Tibial artery (tissue), 4 donors: ENCODE results near the gene POLR1B.
"Not testable (repeated sequence)": the region's sequence is repeated elsewhere in the genome, so short reads cannot be mapped to it uniquely, and the experiment has no call there.

Experiments used
- DNase-seq, 2 donors: peaks; one replicate each; pipeline ENCODE4 v3.0.0-alpha.2; 2019
- H3K27ac ChIP-seq, 2 donors: fragments of 200-600 bp; sonication (generic) in 1 of 2; 1 replicate in 1 of 2; 2 replicates in 1 of 2; pipeline ENCODE4 v1.5.1; 2018 to 2019; ENCODE audit warnings: mild to moderate bottlenecking in 1 of 2
- H3K27me3 ChIP-seq, 2 donors: fragments of 200-600 bp; sonication (generic) in 1 of 2; one replicate each; pipeline versions ENCODE4 v1.5.1 to v1.6.0; 2016 to 2019
- H3K36me3 ChIP-seq, 3 donors: fragments of 200-600 bp; sonication (generic) in 2 of 3; one replicate each; pipeline ENCODE4 v1.5.1; 2016 to 2019; ENCODE audit warnings: mild to moderate bottlenecking in 2 of 3
- H3K4me1 ChIP-seq, 4 donors: fragments of 200-600 bp; sonication (generic) in 2 of 4; 1 replicate in 3 of 4; 2 replicates in 1 of 4; pipeline ENCODE4 v1.5.1; 2016 to 2019
- H3K4me3 ChIP-seq, 2 donors: fragments of 200-600 bp; sonication (generic) in 1 of 2; 1 replicate in 1 of 2; 2 replicates in 1 of 2; pipeline ENCODE4 v1.5.1; 2018 to 2019; ENCODE audit warnings: mild to moderate bottlenecking in 2 of 2
- H3K9me3 ChIP-seq, 3 donors: fragments of 200-600 bp; sonication (generic) in 1 of 3; one replicate each; pipeline ENCODE4 v1.5.1; 2016 to 2019
- CTCF ChIP-seq, 2 experiments: fragments of 200-600 bp in 1 of 2; fragments of 450-650 bp in 1 of 2; IDR thresholded peaks; one replicate each; pipeline ENCODE4 v1.5.1; 2017 to 2019; ENCODE audit warnings: antibody characterized with exemption in 2 of 2, mild to moderate bottlenecking in 1 of 2, moderate library complexity in 1 of 2
- intact Hi-C: fragments of 100-400 bp; cut with DNase I; formaldehyde crosslinking; loops from one replicate; pipeline ENCODE4 v1.15.0; 2023; ENCODE audit warnings: low total_unique reads

POLR1B gene

DNA sequence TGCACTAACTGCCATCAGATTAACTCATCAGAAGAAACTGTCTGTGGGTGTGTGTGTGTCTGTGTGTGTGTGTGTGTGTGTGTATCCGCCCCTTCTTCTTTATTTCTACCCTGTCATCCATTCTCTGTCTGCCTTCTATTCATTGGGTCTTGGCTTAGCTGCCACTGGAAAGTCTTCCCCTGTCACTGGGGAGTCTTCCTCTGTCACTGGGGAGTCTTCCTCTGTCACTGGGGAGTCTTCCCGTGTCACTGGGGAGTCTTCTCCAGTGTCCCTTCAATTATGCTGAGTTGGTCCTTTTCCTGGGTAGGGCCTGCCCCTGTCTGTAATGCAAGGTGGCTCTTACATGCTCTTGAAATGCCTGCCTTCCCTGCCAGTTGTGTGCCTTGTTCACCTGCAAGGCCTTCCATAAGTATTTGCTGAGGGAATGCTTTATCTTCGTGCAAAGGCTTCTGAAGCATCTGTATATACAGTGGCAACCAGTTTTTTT is 18.9 kb upstream of the POLR1B start:
- Histone ChIP-seq H3K4me3 (no peak overlapping the region), H3K4me1 (no peaks in the 10 kb centered on the region), H3K27me3 (no peaks in the 10 kb centered on the region), H3K36me3 (peaks cover 28 to 44% (median 41%) of the 10 kb centered on the region in 3 donors), H3K9me3 (no peaks in the 10 kb centered on the region), H3K27ac (no peak overlapping the region)
- no peak for TF ChIP-seq CTCF (IDR thresholded peaks at IDR 0.05)
- DNase-seq, result no peak
- intact Hi-C loops, result no loop called here

DNA sequence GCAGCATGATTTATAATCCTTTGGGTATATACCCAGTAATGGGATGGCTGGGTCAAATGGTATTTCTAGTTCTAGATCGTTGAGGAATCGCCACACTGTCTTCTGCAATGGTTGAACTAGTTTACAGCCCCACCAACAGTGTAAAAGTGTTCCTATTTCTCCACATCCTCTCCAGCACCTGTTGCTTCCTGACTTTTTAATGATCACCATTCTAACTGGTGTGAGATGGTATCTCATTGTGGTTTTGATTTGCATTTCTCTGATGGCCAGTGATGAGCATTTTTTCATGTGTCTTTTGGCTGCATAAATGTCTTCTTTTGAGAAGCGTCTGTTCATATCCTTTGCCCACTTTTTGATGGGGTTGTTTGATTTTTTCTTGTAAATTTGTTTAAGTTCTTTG is 18.0 kb upstream of the POLR1B start:
- peaks cover 38 to 50% (median 48%) of the 10 kb centered on the region in 3 donors for H3K36me3 ChIP-seq
- H3K27me3 ChIP-seq, H3K27ac ChIP-seq, H3K4me1 ChIP-seq, DNase-seq, H3K4me3 ChIP-seq, H3K9me3 ChIP-seq, intact Hi-C loops: not testable (repeated sequence)

DNA sequence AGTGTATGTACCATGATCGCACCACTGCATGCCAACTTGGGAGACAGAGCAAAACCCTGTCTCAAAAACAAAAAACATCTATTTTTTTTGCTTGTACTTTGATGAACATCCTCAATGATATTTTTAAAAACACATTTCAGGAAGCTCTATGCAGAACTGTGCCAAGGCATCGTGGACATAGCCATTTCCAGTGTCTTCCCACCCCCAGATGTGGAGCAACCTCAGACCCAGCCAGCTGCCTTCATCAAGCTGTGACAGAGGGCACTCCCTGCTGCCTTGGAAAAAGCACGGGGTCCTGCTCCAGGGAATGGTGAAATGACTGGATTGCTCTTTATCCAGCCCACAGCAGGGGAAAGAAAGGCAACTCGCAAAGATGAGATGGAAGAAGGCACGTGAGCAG is 13.7 kb upstream of the POLR1B start:
- TF ChIP-seq CTCF (IDR thresholded peaks at IDR 0.05), result no peak
- intact Hi-C loops, result no loop called here
- Histone ChIP-seq H3K4me1 (no peaks in the 10 kb centered on the region), H3K9me3 (no peaks in the 10 kb centered on the region), H3K4me3 (no peak overlapping the region), H3K27ac (no peak overlapping the region), H3K36me3 (peaks cover 31 to 41% (median 33%) of the 10 kb centered on the region in 3 donors), H3K27me3 (no peaks in the 10 kb centered on the region)
- no peak for DNase-seq

GRCh38 chr2:112529757-112530156 is 12.5 kb upstream of the POLR1B start:
- no peak overlapping the region for H3K4me3 ChIP-seq
- no peak overlapping the region for H3K27ac ChIP-seq
- no peaks in the 10 kb centered on the region for H3K4me1 ChIP-seq
- no peaks in the 10 kb centered on the region for H3K9me3 ChIP-seq
- no peak for DNase-seq
- no peak for TF ChIP-seq CTCF (IDR thresholded peaks at IDR 0.05)
- no peaks in the 10 kb centered on the region for H3K27me3 ChIP-seq
- H3K36me3 ChIP-seq, result peaks cover 31 to 41% (median 31%) of the 10 kb centered on the region in 3 donors
- intact Hi-C loops, result no loop called here

- intact Hi-C loops, result no loop called here
- no peak for TF ChIP-seq CTCF (IDR thresholded peaks at IDR 0.05)
- Histone ChIP-seq H3K27ac (no peak overlapping the region), H3K27me3 (no peaks in the 10 kb centered on the region), H3K36me3 (peaks cover 31 to 41% (median 31%) of the 10 kb centered on the region in 3 donors), H3K9me3 (no peaks in the 10 kb centered on the region), H3K4me3 (no peak overlapping the region), H3K4me1 (no peaks in the 10 kb centered on the region)
- DNase-seq, result no peak
Observed at GRCh38 chr2:112530728-112531127, 11.5 kb upstream of the POLR1B start.

GRCh38 chr2:112534826-112535225 is 7.4 kb upstream of the POLR1B start:
- Histone ChIP-seq H3K36me3 (peaks cover 15 to 21% (median 17%) of the 10 kb centered on the region in 3 donors), H3K27ac (no peak overlapping the region), H3K4me3 (no peak overlapping the region), H3K27me3 (no peaks in the 10 kb centered on the region), H3K9me3 (no peaks in the 10 kb centered on the region), H3K4me1 (no peaks in the 10 kb centered on the region)
- no peak for DNase-seq
- no peak for TF ChIP-seq CTCF (IDR thresholded peaks at IDR 0.05)
- intact Hi-C loops, result no loop called here

DNA sequence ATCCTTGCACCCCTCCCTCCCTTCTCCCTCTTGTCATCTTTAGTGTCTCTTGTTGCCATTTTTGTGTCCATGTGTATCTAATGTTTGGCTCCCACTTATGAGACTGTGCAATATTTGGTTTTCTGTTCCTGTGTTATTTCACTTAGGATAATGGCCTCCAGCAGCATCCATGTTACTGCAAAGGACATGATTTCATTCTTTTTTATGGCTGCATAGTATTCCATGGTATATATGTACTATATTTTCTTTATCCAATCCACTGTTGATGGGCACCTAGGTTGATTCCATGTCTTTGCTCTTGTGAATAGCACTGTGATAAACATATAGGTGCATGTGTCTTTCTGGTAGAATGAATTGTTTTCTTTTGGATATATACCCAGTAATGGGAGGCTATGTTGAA is 5.6 kb upstream of the POLR1B start:
- DNase-seq, H3K27ac ChIP-seq, intact Hi-C loops, H3K36me3 ChIP-seq, H3K4me3 ChIP-seq, H3K4me1 ChIP-seq, H3K9me3 ChIP-seq, H3K27me3 ChIP-seq: not testable (repeated sequence)
